Left hindlimb (tissue), 1 donor: ENCODE results near the gene PRSS48.
"Not testable (repeated sequence)": the region's sequence is repeated elsewhere in the genome, so short reads cannot be mapped to it uniquely, and the experiment has no call there.

Experiments used
- DNase-seq: peaks from one replicate; pipeline ENCODE4 v3.0.0-alpha.2; 2018

PRSS48 gene

GRCh38 chr4:151276787-151277562 is at the start of gene PRSS48:
PRSS48 (plus strand) TSS chr4:151277161; CDS start chr4:151277173, 12 bp downstream.
- DNase-seq, result no peak

DNA sequence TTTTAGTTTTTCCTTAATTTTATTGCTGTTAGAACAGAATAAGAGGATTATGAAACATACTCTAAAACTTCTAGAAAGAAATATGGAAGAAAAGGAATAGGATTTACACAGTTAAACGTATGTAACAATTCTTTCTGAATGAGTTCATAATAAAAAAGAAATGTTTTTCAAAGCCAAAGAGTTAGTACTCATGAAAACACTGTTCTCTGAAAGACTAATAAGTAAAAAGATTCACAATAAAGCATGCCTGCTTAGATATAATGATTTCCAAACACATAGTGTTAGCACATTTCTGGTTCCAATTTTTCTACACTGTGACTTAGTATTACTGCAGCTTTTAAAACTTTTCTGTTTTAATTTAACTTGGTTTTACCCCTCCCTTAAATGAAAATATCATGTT is 49.8 kb upstream of the PRSS48 start:
- no peak for DNase-seq

DNA sequence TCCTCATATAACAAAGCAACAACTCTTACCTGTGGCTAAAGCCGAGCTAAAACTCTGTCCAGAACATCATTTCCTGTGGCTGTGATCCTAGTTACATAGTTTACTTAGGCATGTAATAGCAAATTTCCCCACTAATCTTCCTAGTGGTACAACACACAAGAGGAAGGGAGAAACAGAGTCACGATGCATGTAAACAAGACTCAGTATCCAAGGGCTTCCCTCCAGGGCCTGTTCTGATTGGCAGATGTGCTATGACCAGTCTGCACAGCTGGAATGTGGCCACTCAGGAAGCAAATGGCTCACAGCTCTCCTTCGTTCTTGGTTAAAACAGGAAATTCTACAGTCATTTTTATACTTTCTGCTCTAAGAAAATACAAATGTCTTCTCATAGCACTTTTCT is 49.2 kb upstream of the PRSS48 start:
- DNase-seq, result peak; percentile 85

DNA sequence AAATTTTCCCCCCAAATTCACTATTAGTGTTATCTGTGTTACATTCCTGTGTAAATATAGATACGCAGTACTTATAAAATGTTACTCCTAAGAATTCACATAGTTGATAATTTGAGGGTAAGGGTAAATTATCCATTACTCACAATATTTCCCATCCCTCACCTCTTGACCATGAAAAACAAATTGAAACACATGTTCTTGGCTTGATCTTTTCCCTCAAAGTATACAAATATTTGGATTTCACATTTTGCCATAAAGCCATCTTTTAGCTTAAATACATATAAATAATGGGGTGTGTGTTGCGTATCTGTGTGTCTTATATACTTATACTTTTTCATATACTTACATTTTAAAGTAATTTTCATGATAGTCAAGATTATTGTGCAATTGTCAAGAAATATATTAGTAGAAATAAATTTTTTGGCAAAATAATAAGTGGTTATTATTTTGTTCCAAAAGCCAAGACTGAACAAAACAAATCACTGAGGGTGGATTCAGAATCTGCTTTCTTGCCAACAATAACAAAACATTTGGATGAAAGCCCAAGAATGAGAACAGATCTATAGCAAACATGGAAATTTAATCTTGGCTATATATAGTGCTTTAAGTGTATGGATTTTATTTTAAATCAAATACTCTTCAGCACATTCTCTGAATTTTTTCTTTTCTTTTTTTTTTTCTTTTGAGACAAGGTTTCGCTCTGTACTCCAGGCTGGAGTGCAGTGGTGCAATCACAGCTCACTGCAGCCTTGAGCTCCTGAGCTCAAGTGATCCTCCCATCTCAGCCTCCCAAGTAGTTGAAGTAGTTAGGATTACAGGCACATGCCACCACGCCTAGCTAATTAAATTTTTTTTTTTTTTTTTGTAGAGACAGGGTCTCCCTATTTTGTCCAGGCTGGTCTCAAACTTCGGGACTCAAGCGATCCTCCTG is 48.5 kb upstream of the PRSS48 start:
- no peak for DNase-seq

- no peak for DNase-seq
These were observed 44.9 kb upstream of the PRSS48 start for GRCh38 chr4:151231915-151232595.

DNA sequence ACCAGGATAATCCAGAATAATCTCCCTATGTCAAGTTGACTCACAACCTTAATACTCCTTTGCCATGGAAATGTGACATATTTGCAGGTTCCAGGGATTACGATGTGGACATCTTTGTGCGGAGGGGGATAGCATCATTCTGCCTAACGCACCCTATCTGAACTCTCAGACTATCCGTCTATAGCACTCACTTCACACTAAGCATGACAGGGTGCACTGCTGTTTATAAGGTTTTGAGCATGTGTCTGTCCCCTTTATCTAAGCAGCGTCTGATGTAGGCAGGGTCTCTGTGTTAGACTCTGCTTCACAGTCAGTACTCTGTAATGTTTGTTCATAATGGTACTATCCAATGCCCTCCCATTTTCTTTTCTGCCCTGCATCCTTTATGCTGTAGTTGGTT is 43.4 kb upstream of the PRSS48 start:
- no peak for DNase-seq

DNA sequence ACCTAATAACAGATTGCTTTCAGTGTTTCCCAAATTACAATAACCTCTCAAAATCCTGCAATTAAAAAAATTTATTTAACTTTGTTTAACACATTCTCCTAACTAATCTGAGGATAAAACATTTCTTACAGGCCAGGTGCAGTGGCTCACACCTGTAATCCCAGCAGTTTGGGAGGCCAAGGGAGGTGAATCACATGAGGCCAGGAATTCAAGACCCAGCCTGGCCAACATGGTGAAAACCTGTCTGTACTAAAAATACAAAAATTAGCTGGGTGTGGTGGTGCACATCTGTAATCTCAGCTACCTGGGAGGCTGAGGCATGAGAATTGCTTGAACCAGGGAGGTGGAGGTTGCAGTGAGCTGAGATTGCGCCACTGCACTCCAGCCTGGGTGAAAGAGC is 41.6 kb upstream of the PRSS48 start:
- not testable (repeated sequence) for DNase-seq

- DNase-seq, result no peak
These were observed 40.9 kb upstream of the PRSS48 start for GRCh38 chr4:151236036-151236435.

- DNase-seq, result no peak
These were observed 38.5 kb upstream of the PRSS48 start for GRCh38 chr4:151238477-151238876.

DNA sequence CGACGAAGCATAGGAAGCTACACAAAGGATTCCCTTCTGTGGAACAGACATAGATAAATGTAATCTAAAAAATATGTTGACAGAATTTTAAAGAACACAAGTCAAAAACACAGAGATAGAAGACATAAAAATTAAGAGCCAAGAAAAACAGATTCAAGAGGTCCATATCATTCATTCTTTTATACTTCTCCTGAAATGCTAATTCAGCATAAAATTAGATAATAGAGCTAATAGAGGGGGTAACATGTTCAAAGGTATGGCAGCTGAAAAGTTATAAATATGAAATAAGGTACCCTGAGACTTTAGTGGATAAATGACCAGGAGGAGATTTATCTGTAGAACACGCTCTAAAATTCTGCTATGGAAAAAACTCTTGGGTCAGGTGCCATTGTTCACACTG is 37.4 kb upstream of the PRSS48 start:
- no peak for DNase-seq

GRCh38 chr4:151242305-151242704 is 34.7 kb upstream of the PRSS48 start:
- DNase-seq, result no peak

- no peak for DNase-seq
These were observed 30.2 kb upstream of the PRSS48 start for GRCh38 chr4:151246742-151247141.

DNA sequence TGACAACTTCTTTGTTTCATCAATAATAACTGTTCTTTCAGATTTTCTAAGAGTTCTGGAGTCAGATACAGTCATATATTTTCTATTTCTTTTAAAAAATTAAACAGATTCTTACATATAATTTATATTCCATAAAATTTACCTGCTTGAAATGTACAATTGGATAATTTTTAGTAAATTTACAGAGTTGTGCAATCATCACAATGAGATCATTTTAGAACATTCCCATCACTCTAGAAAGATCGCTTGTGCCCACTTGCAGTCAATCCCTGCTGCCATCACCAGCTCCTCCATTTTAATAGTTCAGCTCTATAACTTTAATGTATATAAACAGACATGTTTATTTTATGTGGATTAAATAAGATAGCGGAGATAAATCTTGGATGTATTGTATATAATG is 29.6 kb upstream of the PRSS48 start:
- DNase-seq, result no peak

DNA sequence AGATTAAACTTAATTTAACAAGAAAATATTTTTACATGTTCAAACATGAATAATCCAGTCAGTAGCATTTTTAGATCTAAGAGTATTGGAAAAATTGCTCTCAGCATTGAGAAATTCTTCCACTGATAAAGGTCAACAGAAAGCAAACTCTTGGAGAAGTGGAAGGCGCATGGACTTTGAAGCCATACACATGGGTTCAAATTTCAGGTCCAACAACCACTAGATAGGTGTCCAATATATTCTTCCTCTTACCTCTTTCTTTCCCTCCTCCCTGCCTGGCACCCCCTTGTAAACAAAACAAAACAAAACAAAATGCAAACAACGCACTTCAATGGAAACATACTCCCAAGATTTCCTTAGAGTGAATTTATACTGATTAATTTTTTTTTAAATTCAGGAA is 28.4 kb upstream of the PRSS48 start:
- DNase-seq, result no peak

DNA sequence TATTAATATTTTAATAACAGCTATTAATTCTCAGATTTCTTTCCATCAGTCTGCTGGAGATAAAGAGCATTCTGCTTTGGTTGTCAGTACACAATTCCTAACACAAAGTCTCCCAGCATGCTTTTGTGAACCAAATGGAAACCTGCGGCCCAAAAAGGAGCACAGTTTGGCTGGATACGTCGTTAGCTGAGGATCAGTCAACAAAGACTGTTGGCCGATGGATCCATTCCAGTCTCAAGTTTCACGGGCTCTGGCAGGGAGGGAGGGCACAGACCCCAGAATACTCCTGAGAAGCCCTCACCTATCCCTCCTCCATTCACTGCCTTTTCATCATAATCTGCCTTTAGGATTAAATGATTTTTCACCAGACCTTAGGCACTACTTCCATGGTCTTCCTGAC is 26.3 kb upstream of the PRSS48 start:
- DNase-seq, result no peak

DNA sequence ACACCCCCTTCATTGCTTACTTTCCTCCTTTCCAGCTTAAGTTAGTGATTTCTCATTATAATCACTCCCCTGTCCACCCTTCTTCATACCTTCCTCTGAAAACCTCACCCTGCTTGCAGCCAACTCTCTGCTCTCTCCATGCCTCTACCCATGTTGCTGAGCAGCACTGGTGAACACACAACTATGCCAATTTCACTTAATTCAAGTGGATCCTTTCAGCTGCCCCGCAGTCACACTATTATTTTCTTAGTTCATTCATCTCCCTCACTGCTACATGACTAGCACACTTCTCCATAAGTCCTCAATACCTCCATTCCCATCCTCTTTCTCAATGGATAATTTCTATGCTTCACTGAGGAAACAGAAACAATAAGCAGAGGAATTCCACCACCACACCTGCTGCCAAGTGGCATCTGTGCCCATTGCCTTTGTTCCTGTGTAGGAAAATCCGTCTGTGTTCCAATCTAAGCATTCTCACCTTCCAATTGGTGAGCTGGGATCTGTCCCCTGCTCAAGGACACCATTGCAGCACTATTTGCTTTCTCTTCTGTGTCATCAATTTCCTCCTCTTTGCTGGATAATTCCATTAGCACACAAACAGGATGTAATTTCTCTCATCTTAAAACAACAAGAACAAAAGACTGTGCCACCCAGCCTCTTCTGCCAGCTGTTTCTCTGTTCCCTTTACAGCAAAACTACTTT is 25.2 kb upstream of the PRSS48 start:
- DNase-seq, result no peak

GRCh38 chr4:151255226-151255625 is 21.7 kb upstream of the PRSS48 start:
- DNase-seq, result not testable (repeated sequence)

- not testable (repeated sequence) for DNase-seq
These were observed 21.3 kb upstream of the PRSS48 start for GRCh38 chr4:151255680-151256079.

DNA sequence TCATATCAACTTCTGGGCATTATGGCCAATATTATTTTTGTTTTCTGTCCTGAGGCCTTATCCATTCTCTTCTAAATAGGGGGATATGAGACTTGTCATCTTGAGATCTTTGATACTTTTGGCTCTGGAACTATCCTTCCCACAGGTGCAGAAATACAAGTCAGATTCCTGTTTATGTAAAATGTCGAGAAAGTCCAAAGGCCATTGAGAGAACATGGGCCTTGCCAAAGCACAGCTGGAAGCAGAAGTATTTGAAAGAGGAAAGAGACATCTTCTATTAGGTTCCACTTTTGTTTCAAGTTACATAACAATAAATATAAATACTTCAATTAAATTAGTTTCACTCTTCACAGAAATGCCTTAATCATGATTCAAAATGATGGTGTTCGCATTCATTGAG is 20.8 kb upstream of the PRSS48 start:
- DNase-seq, result no peak

DNA sequence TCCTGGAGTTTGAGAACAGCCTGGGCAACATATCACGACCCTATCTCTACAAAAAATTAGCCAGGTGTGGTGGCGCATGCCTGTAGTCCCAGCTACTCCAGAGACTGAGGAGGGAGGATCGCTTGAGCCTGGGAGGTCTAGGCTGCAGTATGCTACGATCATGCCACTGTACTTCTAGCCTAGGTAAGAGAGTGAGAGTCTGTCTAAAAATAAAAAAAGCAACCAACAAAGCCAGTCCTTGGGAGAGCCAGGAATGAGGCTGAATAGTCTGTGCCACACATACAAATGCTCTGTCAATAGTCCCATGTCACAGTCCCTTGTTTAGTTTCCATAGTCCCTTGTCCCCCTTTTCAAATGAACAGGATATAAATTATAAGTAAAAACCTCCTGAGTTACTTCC is 19.3 kb upstream of the PRSS48 start:
- no peak for DNase-seq

DNA sequence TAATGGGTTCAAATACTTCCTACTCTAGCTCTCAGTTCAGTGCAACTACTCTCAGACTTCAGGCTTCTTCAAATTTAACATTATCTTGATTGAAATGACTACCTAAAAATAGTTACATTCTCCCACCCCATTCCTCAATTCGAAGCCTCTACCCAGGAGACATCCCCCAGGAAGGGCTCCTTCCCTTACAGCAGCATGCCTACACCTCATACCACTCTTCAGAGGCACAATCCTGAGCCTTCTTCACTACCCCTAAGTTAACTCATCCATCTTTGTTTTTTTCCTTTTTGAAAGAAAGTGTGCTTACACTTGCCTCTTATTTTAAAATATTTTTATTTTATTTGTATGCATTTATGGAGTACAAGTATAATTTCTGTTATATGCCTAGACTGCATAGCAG is 17.2 kb upstream of the PRSS48 start:
- no peak for DNase-seq

GRCh38 chr4:151260526-151260925 is 16.4 kb upstream of the PRSS48 start:
- DNase-seq, result no peak

- no peak for DNase-seq
These were observed 13.5 kb upstream of the PRSS48 start for GRCh38 chr4:151263455-151263854.
